H1 (cell line): ENCODE results near the gene ZNF609. TPM values are rescaled to one million over a fixed set of nuclear protein-coding genes. Genes with fewer than 3 reads are reported as not detected.

Experiments
- ASH2L ChIP-seq: fragments of 200-600, 300-600 bp; sonication (generic); IDR thresholded peaks from one replicate; pipeline ENCODE4 v1.7.1; 2017; ENCODE audit warnings: low read length
- CBX8 ChIP-seq: fragments of 300-800, 300-1000 bp; sonication (generic); IDR thresholded peaks from 2 replicates; pipeline ENCODE4 v1.7.1; 2016; ENCODE audit warnings: low read depth, low read length, borderline replicate concordance
- HDAC2 ChIP-seq, 2 experiments: fragments of 300-600 bp in 1 of 2; sonication (generic) in 1 of 2; IDR thresholded peaks; 2 replicates each; pipeline ENCODE4 v1.6.1; 2011 to 2012; ENCODE audit warnings: low read depth in 2 of 2, low read length in 2 of 2, mild to moderate bottlenecking in 2 of 2, moderate library complexity in 2 of 2, borderline replicate concordance in 1 of 2, inconsistent platforms in 1 of 2
- RFX5 ChIP-seq: IDR thresholded peaks from 2 replicates; pipeline ENCODE4 v1.6.1; 2011; ENCODE audit warnings: low read depth, low read length, improper control_type of control experiment, borderline replicate concordance
- SAP30 ChIP-seq: fragments of 300-600 bp; sonication (generic); IDR thresholded peaks from 2 replicates; pipeline ENCODE4 v1.7.1; 2012; ENCODE audit warnings: low read length, moderate library complexity, mild to moderate bottlenecking, inconsistent platforms; ENCODE audit not compliant: insufficient read depth, insufficient replicate concordance
- SIN3A ChIP-seq, 2 experiments: IDR thresholded peaks in 1 of 2; conservative IDR thresholded peaks in 1 of 2; 2 replicates each; pipeline ENCODE4 v1.6.1; 2011 to 2012; ENCODE audit warnings: low read length in 2 of 2, improper control_type of control experiment in 1 of 2, low read depth in 1 of 2, mild to moderate bottlenecking in 1 of 2
- SP4 ChIP-seq: IDR thresholded peaks from 2 replicates; pipeline ENCODE4 v1.6.1; 2012; ENCODE audit warnings: low read length, inconsistent platforms
- TBP ChIP-seq: IDR thresholded peaks from 2 replicates; pipeline ENCODE4 v1.6.1; 2011; ENCODE audit warnings: low read depth, low read length, improper control_type of control experiment
- polyA plus RNA-seq, 7 experiments: library from polyadenylated mRNA; depleted of rRNA in 3 of 7; stranded (reverse) in 5 of 7; unstranded in 2 of 7; fragments of >200 nt in 5 of 7; fragments of 200-250 nt in 2 of 7; gene quantifications; 1 replicate in 5 of 7; 2 replicates in 1 of 7; 4 replicates in 1 of 7; pipeline versions ENCODE4 v1.2.1 to v1.2.3, GENCODE V29; 2011 to 2013; ENCODE audit warnings: missing spikeins in 2 of 7, mixed read lengths in 2 of 7
- total RNA-seq: library from RNA; stranded (reverse); fragmentation: NEBNext Ultra II Directional; extraction: Animal tissue kit (Norgen Biotek cat#: 25700); gene quantifications from 2 replicates; pipeline ENCODE4 v1.2.1, GENCODE V29; 2021
- TF ChIP-seq, protein P1 (sequence below): fragments of 300-600 bp; sonication (generic); IDR thresholded peaks from 2 replicates; pipeline ENCODE4 v1.7.1; 2012; ENCODE audit warnings: low read length, moderate library complexity, mild to moderate bottlenecking, inconsistent platforms; ENCODE audit not compliant: insufficient replicate concordance

ZNF609 gene
- total and polyA plus RNA-seq, 2 of the 8 experiments (the other 6 are each of a cell fraction or from before 2014, with no cell fraction given): 15.5 to 47.8 TPM

- TF ChIP-seq, protein P1, sequence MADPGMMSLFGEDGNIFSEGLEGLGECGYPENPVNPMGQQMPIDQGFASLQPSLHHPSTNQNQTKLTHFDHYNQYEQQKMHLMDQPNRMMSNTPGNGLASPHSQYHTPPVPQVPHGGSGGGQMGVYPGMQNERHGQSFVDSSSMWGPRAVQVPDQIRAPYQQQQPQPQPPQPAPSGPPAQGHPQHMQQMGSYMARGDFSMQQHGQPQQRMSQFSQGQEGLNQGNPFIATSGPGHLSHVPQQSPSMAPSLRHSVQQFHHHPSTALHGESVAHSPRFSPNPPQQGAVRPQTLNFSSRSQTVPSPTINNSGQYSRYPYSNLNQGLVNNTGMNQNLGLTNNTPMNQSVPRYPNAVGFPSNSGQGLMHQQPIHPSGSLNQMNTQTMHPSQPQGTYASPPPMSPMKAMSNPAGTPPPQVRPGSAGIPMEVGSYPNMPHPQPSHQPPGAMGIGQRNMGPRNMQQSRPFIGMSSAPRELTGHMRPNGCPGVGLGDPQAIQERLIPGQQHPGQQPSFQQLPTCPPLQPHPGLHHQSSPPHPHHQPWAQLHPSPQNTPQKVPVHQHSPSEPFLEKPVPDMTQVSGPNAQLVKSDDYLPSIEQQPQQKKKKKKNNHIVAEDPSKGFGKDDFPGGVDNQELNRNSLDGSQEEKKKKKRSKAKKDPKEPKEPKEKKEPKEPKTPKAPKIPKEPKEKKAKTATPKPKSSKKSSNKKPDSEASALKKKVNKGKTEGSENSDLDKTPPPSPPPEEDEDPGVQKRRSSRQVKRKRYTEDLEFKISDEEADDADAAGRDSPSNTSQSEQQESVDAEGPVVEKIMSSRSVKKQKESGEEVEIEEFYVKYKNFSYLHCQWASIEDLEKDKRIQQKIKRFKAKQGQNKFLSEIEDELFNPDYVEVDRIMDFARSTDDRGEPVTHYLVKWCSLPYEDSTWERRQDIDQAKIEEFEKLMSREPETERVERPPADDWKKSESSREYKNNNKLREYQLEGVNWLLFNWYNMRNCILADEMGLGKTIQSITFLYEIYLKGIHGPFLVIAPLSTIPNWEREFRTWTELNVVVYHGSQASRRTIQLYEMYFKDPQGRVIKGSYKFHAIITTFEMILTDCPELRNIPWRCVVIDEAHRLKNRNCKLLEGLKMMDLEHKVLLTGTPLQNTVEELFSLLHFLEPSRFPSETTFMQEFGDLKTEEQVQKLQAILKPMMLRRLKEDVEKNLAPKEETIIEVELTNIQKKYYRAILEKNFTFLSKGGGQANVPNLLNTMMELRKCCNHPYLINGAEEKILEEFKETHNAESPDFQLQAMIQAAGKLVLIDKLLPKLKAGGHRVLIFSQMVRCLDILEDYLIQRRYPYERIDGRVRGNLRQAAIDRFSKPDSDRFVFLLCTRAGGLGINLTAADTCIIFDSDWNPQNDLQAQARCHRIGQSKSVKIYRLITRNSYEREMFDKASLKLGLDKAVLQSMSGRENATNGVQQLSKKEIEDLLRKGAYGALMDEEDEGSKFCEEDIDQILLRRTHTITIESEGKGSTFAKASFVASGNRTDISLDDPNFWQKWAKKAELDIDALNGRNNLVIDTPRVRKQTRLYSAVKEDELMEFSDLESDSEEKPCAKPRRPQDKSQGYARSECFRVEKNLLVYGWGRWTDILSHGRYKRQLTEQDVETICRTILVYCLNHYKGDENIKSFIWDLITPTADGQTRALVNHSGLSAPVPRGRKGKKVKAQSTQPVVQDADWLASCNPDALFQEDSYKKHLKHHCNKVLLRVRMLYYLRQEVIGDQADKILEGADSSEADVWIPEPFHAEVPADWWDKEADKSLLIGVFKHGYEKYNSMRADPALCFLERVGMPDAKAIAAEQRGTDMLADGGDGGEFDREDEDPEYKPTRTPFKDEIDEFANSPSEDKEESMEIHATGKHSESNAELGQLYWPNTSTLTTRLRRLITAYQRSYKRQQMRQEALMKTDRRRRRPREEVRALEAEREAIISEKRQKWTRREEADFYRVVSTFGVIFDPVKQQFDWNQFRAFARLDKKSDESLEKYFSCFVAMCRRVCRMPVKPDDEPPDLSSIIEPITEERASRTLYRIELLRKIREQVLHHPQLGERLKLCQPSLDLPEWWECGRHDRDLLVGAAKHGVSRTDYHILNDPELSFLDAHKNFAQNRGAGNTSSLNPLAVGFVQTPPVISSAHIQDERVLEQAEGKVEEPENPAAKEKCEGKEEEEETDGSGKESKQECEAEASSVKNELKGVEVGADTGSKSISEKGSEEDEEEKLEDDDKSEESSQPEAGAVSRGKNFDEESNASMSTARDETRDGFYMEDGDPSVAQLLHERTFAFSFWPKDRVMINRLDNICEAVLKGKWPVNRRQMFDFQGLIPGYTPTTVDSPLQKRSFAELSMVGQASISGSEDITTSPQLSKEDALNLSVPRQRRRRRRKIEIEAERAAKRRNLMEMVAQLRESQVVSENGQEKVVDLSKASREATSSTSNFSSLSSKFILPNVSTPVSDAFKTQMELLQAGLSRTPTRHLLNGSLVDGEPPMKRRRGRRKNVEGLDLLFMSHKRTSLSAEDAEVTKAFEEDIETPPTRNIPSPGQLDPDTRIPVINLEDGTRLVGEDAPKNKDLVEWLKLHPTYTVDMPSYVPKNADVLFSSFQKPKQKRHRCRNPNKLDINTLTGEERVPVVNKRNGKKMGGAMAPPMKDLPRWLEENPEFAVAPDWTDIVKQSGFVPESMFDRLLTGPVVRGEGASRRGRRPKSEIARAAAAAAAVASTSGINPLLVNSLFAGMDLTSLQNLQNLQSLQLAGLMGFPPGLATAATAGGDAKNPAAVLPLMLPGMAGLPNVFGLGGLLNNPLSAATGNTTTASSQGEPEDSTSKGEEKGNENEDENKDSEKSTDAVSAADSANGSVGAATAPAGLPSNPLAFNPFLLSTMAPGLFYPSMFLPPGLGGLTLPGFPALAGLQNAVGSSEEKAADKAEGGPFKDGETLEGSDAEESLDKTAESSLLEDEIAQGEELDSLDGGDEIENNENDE: no peak
- no peak for TF ChIP-seq TBP
- TF ChIP-seq HDAC2 (IDR thresholded peaks at IDR 0.05; ENCODE audit: borderline replicate concordance in 1 of 2, low read depth in 2 of 2, low read length in 2 of 2): no peak
- TF ChIP-seq SIN3A (conservative IDR thresholded peaks at IDR 0.05 in 1 of 2, IDR thresholded peaks at IDR 0.05 in 1 of 2; ENCODE audit: low read depth in 1 of 2, low read length in 2 of 2): no peak
- no peak for TF ChIP-seq SAP30
- TF ChIP-seq RFX5: no peak
- no peak for TF ChIP-seq SP4
- TF ChIP-seq CBX8: no peak
- TF ChIP-seq ASH2L: no peak
These were observed 12.7 kb upstream of the ZNF609 start (continued) for GRCh38 chr15:64447536-64448315.
